NCI-H2196 treated with DMSO at 0.1 percent for 48 hours (cell line): Measurements from ENCODE around the gene TRIM7.
A peak's percentile ranks its signal among the peaks of the same experiment; 100 is the strongest.
"Not testable (repeated sequence)": the region's sequence is repeated elsewhere in the genome, so short reads cannot be mapped to it uniquely, and the experiment has no call there.

Experiments used
- DNase-seq: peaks from one replicate; lab custom pipeline; 2025; ENCODE audit not compliant: unreplicated experiment; lab: John Stamatoyannopoulos, UW

TRIM7 gene

DNA sequence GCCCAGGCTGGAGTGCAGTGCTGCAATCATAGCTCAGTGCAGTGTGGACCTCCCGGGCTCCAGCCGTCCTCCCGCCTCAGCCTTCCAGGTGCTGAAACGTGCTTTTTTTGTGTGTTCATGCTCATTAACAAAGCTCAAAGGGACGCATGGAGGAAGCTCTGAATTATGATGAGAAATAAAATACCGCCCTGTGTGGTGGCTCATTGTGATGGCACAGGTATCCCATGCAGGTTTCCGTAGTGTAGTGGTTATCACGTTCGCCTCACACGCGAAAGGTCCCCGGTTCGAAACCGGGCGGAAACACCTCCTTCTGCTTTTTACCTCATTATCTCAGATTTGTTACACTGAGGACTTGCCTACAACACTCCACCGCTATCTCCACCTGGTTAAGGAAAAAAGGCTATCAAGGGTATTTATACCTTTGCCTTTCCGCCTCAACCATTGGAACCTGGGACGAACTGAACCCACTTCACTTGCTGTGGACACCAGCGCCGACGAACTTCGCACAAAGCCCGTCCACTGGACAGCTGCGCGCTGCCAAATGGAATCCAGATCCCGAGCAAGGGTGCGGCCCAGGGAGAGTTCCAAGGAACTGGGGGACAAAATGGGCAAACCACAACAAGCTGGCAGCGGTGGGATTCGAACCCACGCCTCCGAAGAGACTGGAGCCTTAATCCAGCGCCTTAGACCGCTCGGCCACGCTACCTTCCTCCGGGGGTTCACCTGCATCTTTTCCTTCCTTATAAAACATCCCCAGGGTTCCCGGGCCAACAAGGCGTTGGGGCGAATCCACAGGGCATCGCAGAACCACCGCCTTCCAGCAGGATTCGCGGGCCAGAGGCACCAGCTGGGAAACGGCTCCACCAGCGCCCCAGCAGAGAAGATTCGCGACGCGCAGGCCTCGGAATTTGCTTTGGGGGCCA, 31.3 kb downstream of the TRIM7 start:
- no peak for DNase-seq

DNA sequence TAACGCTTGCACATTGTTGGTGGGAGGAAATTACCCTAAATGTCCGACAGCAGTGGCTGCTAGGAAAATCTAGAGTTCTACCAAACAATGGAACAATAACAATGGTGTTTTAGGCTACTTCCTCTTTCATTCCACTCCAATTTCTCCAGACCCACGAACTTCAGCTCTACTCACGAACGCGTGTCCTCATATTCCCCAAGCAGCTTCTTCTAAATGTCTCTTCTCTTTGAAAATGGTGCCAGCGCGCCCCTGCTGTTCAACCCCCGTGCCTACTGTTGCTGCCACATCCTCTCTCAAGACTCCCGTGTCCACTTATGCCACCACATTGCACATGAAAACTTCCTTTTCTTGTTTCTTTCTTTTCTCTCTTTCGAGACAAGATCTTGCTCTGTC, 32.0 kb downstream of the TRIM7 start:
- no peak for DNase-seq

DNA sequence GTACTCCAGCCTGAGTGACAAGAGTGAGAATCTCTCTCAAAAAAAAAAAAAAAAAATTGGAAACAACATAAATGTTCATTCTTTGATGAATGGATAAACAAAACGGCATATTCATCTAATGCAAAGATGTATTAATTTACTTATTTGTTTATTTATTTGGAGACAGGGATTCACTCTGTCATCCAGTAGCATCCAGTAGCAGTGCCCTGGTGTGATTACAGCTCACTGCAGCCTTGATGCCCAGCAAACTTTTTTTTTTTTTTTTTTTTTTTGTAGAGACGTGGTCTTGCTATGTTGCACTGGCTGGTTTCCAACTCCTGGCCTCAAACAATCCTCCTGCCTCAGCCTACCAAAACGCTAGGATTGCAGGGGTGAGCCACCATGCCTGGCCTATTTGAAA, 33.2 kb downstream of the TRIM7 start:
- no peak for DNase-seq

DNA sequence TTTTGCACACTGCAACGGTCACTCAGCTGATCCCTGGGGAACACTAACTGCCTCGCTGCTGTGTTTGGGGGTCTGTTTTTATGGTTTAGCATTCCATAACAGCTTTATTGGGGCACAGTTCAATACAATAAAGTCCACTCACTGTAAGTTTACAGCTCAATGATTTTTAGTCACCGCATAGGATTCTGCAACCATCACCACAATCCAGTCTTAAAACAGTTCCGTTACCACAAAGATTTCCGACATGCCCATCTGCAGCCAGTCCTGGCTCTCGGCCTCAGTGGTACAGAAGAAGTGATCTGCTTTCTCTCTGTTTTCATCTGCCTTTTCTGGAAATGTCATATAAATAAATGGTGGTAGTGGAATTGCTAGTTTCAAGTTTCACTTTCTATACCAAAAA, 34.0 kb downstream of the TRIM7 start:
- DNase-seq = no peak

DNA sequence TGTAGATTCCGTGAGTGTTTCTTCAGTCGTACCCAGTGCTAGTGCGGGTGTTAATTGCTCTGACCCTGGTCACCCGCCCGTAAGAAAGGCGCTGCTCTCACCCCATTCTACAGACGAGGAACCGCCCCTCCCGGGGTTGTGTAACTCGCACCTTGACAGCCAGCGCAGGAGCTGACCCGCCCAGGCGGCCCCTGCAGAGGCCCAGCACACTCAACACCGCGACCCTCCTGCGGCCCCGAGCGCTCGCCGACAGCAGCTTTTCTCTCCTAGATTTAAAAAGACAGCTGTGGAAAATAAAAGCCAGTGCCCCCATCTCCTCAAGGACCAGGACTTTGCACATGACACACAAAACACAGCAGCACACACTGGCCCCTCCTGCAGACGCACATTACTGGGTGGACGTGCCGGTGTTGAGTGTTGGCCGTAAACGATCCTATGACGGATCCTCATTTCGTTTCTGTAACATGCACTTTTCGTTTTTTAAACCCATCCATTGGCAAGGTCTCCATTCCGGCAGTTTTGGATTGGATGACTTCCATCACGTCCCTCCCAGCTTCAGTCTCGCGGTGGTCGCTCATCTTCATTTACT, 34.7 kb downstream of the TRIM7 start:
- DNase-seq = no peak

DNA sequence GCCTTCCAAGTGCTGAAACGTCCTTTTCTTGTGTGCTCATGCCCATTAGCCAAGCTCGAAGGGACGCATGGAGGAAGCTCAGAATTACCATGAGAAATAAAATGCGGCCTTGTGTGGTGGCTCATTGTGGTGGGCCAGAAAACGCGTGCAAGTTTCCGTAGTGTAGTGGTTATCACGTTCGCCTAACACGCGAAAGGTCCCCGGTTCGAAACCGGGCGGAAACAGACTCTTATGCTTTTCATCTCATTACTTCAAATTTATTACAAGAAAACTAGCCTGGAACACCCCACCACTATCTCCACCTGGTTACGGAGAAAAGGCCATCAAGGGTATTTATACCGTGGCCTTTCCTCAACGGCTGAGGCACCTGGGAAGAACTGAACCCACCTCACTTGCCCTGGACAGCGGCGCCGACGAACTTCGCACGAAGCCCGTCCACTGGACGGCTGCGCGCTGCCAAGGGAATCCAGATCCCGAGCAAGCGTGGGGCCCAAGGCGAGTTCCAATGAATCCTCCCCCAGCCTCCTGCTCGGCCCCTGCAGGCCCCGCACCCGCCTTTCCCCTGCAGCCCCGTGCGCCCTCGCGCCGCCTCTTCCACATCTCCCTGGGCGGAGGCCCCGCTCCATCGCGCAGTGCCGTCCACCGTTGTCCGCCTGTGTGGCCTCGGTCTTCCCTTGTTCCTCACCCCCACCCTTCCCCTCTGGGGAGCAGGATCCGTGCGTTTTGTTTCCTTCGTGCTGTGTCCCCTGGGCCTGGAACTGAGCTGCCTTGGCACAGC, 35.3 kb downstream of the TRIM7 start:
- not testable (repeated sequence) for DNase-seq

DNA sequence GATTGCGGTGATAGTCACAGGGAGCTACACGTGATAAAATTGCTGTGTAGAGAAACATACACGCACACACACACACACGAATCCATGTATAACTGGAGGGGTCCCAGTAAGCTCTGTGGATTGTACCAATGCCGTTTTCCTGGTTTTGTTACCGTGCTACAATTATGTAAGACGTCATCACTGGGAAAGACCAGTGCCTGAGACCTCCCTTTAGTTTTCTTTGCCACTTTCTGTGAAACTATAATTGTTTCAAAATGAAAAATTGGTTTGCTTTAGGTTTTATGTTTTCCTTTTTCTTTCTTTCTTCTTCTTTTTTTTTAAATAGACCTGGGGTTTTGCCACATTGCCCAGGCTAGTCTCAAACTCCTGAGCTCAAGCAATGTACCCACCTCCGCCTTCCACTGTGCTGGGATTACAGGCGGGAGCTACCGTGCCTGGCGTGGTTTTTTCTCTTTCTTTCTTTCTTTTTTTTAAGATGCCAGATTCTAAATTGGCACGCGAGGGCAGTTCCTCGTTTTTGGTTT, 36.3 kb downstream of the TRIM7 start:
- no peak for DNase-seq

DNA sequence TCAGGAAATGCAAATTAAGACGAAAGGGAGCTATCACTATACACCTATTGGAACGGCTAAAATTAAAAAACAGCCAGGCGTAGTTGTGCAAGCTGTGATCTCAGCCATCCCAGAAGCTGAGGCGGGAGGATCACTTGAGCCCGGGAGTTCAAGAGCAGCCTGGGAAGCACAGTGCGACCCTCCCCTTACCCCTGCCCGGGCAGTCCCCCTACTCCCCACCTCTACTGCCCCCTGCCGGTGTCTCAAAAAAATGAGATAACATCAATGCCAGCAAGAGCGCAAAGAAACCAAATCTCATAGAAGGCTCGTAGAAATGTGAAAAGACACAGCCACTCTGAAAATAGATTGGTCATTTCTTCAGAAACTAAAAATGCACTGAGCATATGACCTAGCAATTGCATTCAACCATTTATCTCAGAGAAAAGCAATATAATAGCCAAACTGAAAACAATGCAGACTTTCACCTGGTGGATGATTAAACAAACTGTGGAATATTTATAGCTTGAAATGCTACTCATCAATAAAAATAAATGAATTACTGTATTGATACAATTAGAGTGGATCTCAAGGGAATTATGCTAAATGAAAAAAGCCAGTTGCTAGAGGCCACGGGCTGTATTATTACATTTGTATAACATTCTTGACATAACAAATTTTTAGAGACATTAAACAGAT, 37.0 kb downstream of the TRIM7 start:
- peak; percentile 2 for DNase-seq

DNA sequence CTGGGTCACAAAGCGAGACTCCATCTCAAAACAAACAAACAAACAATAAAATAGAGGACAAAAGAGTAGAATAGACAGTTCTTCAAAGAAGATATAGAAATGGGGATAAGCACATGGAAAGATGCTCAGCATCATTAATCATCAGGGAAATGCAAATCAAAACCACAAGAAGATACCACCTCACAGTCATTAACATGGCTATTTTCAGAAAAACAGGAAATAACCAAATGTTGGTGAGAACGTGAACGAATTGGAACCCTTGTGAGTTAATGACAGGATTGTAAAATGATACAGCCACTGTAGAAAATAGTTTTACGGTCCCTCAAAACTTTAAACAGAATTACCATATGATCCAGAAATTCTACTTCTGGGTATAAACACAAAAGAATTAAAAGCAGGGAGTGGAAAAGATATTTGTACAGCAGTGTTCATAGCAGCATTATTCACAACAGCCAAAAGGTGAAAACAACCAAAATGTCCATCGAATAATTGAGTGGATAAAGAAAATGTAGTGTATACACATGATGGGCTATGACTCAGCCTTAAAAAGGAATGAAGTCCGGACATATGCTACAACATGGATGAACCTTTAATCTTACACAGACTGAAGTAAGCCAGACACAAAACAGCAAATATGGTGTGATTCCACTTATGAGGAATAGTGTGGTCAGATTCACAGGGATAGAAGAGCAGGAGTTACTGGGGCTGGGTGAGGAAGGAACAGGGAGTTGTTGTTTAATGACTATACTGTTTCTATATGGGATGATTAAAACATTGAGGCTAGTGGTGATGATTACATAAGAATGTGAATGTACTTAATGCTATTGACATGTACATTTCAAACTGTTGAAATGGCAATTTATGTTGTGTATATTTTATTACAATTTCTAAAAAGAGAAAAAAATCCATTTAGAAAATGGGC, 37.9 kb downstream of the TRIM7 start:
- DNase-seq = no peak

DNA sequence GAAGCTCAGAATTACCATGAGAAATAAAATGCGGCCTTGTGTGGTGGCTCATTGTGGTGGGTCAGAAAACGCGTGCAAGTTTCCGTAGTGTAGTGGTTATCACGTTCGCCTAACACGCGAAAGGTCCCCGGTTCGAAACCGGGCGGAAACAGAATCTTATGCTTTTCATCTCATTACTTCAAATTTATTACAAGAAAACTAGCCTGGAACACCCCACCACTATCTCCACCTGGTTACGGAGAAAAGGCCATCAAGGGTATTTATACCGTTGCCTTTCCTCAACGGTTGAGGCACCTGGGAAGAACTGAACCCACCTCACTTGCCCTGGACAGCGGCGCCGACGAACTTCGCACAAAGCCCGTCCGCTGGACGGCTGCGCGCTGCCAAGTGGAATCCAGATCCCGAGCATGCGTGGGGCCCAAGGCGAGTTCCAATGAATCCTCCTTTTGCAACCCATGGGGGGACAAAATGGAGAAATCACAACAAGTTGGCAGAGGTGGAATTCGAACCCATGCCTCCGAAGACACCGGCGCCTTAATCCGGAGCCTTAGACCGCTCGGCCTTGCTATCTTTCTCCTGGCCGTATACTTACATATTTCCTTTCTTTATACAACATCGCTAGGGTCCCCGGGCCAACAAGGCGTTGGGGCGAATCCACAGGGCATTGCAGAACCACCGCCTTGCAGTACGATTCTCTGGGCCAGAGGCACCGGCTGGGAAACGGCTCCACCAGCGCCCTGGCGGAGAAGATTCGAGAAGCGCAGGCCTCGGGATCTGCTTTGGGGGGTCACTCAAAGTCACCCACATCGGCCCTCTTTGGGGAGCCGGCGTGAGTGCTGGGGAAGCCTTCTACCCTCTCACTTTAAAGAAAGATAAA, 40.7 kb downstream of the TRIM7 start:
- DNase-seq = no peak

DNA sequence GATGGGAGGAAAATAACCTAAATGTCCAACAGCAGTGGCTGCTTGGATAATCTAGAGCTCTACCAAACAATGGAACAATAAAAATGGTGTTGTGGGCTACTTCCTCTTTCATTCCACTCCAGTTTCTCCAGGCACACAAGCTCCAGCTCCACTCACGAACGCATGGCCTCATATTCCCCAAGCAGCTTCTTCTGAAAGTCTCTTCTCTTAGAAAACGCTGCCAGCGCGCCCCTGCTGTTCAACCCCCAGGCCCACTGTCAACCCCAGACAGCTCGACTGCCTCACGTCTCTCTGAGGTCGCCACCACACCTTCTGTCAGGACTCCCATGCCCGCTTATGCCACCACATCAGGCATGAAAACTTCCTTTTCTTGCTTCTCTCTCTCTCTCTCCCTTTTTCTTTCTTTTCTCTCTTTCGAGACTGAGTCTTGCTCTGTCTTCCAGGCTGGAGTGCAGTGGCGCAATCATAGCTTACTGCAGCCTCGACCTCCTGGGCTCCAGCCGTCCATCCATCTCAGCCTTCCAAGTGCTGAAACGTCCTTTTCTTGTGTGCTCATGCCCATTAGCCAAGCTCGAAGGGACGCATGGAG, 41.4 kb downstream of the TRIM7 start:
- DNase-seq = no peak

DNA sequence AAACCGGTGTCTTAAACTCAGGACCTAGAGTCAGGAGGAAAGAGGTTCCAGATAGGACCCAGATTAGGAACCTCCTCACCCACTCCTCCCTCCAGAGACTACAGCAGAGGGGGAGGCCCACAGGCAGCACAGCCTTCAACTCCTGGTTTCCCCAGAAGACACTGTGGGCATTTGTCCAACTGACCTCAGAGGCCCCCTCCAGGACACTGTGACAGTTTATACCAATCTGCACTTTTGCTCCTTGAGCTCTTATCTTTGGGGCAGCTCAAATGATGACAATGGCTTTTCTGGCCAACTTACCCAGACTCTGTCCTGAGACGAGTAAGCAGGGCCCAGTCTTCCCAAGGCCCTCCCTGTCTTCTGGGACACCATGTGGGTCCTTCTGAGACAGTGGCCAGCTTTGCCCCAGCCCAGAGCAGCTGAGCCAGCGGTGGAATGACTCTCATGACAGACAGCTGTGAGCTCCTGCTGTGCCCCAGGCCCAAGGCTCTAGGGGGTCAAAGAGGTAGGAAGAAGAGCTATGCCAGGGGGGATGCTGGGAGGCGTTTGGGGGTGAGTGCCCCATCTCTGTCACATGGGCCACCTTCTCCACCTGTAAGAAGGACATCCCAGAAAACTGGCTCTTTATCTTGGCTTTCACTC, 43.3 kb downstream of the TRIM7 start:
- no peak for DNase-seq

DNA sequence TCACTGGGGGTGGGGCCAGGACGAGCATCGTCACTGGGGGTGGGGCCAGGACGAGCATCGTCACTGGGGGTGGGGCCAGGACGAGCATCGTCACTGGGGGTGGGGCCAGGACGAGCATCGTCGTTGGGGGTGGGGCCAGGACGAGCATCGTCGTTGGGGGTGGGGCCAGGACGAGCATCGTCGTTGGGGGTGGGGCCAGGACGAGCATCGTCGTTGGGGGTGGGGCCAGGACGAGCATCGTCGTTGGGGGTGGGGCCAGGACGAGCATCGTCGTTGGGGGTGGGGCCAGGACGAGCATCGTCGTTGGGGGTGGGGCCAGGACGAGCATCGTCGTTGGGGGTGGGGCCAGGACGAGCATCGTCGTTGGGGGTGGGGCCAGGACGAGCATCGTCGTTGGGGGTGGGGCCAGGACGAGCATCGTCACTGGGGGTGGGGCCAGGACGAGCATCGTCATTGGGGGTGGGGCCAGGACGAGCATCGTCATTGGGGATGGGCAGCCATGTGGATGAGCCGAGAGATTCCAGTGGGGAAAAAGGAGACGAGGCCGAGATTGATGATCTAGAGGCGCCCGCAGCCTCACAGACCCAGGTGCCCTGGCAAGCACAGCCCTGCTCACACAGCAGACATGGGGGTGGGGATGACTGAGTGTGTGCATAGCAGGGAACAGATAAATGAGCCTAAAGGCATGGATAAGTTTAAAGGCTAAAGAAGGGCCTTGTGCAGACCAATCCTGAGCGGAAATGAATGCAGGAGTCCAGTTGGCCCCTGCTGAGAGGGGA, 44.1 kb downstream of the TRIM7 start:
- DNase-seq = peak; percentile 18

DNA sequence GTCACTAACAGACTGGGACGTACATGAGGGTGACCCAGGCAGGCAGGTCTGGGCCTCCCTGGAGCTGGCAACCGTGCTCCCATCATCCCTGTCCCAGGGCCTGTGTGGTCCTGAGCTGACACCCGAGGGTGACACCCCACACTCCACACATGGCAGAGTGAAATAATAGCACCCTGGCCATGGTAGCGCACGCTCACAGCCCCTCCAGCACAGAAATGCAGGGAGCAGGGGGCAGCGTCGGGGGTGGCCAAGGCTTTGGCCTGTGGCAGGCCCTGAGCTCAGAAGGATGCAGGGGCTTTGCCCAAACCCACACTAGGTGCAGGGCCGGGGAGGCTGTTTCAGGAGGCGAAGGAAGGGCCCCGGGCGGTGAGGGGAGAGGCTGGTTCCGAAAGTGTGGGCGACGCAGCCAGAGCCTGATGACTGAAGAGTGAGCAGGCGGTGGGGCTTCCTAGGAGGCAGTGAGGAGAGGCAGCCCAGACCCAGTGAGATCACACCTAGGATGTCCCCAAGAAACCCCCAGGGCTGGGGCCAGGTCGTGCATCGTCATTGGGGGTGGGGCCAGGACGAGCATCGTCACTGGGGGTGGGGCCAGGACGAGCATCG, 44.7 kb downstream of the TRIM7 start:
- peak; percentile 27 for DNase-seq

DNA sequence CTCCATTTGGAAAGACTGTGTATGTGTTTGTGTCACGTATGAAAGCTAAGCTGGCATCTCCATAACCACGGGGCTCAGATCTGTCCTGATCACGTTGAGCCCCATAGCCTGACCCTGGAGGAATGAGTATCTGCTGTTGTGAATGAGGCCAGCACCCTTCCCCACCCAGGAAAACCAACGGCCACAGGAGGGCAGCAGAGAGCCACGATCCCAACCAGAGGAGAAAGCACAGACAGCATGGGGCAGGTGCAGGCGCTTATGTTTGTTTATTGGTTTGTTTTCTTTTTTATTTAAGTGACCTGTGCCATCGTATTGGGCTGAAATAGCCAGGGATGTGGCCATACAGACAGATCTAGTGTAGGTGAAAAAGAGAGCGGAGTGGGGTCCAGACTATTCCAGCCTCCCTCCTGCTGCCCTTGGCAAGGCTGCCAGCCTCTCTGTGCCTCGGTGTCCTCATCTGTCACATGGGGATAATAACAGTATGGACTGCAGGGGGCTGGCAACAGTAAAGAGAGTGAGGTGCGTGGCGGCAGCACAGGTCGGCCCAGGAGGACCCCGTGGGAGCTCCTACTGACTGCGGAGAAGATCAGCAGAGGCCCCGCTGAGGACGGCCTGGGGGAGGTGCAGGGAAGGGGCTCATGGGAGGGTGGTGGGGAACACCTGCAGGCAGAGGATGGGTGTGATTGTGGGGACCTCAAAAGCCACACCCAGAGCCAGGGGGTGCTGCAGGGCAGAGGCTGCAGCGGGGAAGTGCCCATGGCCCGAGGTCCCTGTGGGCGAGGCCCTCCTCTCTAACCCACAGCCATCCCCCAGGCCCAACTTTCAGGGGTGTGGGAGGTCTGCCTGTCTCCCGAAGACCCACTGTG, 45.5 kb downstream of the TRIM7 start:
- peak; percentile 72 for DNase-seq

DNA sequence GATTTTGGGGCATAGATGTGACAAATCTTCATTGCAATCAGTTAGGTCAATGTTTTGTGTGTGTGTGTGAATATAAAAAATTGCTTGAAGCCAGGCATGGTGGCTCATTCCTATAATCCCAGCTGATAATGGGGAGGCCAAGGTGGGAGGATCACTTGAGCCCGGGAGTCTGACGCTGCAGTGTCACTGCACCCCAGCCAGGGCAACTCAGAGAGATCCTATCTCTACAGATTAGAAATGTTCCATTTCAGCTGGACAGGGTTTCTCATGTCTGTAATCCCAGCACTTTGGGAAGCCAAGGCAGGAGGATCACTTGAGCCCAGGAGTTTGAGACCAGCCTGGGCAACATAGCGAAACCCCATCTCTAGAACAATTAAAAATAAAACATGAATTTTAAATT, 46.1 kb downstream of the TRIM7 start:
- DNase-seq = no peak
